Left cardiac atrium (tissue), 4 donors: ENCODE measurements around the gene SFRP5. TPM values are rescaled to one million over a fixed set of nuclear protein-coding genes. Genes with fewer than 3 reads are reported as not detected.

ENCODE experiments used
- ATAC-seq, 2 donors: fragments of 200-7000 bp; cut with Tn5 transposase; one replicate each; pipeline ENCODE4 v1.9.1; 2020; ENCODE audit warnings: mild to moderate bottlenecking in 2 of 2, moderate library complexity in 2 of 2
- DNase-seq: peaks from one replicate; pipeline ENCODE4 v3.0.0-alpha.2; 2020
- intact Hi-C, 2 donors: fragments of 100-400 bp; cut with DNase I; formaldehyde crosslinking; loops; one replicate each; pipeline versions ENCODE4 v1.14.1 to v1.15.1; 2022 to 2023
- total RNA-seq, 2 donors: library from RNA; stranded (reverse); fragmentation: NEBNext Ultra II Directional; extraction: Animal tissue kit (Norgen Biotek cat#: 25700); gene quantifications; one replicate each; pipeline ENCODE4 v1.2.1, GENCODE V29; 2021
- donor health status: DM: no; HTN: yes; CAD: no.
- donor health status: DM: no; HTN: yes; CAD: no; lungs with severe emphysema.
- donor health status: DM: yes; HTN: yes; CAD: no.
- donor health status: Dilated cardiomyopathy.

Gene SFRP5
- total RNA-seq, 2 donors from 2014 or later, result 38.9 to 83.6 TPM

DNA sequence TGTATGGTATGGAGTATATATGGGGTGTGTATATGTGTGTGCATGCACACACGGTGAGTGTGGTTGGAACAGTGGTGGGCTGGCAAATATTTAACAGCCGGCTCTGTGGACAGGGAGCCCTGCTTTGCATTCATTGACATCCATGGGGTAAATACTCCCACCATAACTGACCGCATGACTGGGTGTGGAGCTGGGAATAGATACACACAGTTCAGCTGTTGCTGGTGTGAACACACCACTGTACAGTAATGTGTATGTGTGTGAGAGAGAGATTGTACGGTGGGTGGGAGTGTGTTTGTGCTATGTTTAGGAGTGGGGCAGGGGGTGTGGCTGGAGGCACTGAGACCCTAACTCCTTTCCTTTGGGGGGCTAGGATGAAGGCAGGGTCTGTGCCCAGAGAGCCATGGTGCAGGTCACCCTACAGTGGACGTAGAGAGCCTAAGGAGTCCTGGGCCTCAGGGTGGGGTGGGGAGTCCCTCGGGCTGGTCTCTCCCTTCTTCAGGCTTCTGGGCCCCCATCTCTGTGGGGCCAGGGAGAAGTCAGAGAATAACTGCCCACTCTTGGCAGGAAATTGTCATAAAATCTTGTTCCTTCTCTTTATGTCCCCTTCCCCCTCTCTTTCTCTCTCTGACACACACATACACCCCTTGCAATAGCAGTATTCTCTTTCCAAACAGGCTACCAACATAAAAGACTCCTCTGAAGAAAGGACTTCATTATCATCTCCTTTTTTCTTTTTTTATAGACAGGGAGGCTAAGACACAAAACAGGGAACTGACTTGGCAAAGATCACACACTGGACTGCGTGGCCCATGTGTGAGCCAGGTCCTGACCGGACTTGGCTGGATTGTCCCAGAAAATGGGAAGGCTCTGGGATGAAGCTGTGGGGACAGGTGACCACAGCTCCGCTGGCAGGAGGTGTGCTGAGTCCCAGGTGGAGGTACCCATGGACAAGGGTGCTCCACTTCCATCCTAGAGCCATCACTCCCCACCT is 3.2 kb downstream of the SFRP5 start:
- intact Hi-C loops, result no loop called here
- no peak for DNase-seq
- no peak for ATAC-seq

DNA sequence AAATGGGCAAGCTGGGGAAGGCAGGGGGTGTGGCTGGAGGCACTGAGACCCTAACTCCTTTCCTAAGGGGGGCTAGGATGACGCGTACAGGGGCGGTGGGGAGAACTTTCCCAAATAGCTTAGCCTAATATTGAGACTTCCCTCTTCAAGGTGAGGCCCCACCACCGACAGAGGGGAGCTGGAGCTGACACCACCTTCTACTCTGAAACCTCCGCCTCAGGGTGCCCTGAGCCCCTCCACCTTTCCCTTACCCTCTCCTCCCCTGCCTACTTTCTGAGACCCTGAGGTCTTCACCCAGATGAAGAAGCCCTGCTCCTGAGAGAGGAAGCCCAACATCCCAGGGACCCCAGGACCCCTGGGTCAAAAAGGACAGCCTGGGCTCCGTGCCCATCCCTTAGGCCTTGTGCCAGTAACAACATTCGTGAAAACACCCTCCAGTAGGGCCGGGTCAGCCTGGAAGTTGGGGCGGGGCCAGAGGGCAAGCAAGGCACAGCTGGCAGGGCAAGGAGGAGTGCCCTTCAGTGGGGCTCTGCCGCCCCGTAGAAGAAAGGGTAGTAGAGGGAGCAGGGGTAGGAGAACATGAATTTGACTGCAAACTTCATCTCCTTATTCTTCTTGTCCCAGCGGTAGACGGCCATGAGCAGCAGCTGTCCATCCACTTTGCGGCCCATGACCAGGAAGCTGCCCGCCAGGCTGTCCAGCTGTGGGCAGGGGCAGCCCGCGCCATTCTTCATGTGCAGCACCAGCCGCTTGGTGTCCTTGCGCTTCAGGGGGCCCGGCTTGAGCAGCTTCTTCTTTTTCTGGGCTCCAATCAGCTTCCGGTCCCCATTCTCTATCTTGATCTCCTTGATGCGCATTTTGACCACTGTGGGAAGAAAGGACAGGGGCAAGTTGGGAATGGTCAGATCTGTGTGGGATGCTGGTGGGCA is 4.5 kb downstream of the SFRP5 start:
- intact Hi-C loops, result no loop called here
- ATAC-seq, result no peak
- DNase-seq, result no peak

DNA sequence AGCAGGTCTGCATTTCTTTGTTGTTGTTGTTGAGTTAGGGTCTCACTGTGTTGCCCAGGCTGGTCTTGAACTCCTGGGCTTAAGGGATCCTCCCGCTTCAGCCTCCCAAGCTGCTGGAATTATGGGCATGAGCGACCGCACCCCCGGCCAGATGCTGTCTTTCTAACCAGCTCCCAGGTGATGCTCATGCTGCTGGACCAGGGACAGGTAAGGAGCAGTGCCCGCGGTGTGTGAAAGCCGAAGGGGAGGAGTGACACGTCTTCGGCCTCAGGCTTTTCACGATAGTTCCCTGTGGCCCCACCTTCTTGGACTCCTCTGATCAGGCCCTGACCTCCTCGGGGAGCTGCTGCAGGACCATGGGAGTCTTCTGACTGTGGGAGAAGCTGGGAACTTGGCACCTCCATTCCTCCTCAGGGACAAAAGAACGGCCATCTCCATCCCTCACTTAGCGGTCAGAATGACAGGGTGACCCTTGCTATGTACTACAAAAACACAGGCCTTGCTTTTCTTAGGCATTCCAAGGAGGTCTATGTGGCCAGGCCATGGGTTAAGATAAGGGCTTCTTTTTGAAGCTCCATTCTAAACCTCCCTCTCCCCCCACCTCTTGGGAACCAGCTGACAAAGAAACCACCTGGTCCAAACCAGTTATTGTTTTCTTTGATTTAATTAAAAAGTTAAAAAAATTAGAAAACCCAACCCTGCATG is 5.5 kb downstream of the SFRP5 start:
- ATAC-seq, result no peak
- intact Hi-C loops, result no loop called here

DNA sequence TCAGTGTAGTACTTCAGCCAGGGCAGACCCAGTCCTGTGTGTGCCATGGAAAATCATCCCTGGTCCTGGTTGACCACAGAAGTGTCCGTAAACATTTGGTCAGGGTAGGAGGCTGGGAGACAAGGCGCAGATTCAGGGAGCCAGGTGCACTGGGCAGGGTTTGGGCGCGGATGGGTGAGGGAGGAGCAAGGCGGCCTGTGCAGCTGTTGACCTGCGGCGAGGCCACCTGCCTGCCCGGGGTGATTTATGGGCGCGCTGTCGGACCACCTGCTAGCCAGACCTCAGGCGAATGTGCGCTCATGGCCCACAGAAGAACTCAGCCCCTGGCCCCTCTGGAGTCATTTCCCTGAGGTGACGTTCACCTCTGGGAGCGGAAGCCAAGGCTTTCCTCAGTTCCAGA is 6.6 kb downstream of the SFRP5 start:
- intact Hi-C loops, result no loop called here
- DNase-seq (no peak), ATAC-seq (peak in 1 of 2 donors; percentile 4)

More for the DNA sequence above, 5.5 kb downstream of the SFRP5 start:
- DNase-seq, result no peak

DNA sequence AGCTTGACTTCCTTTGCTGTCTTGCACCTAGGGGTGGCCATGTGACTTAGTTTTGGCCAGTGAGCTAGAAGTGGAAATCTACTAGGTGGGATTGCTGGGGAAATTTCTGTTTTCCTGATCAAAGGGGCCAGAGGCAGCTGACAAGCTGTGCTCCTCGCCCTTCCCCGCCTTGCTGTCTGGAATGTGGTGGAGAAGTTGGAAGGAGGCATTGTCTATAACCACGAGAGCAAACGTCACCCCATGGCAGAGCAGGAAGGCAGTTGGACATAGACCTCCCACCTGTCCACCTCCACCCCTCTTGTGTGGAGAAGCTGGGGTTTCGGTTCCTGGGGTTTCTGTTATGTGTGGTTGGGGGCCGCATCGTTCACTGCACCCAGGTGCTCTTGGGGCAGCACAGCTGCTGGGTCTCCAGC is 7.3 kb downstream of the SFRP5 start:
- intact Hi-C loops, result no loop called here
- ATAC-seq (peak in 1 of 2 donors; percentile 6), DNase-seq (no peak)

DNA sequence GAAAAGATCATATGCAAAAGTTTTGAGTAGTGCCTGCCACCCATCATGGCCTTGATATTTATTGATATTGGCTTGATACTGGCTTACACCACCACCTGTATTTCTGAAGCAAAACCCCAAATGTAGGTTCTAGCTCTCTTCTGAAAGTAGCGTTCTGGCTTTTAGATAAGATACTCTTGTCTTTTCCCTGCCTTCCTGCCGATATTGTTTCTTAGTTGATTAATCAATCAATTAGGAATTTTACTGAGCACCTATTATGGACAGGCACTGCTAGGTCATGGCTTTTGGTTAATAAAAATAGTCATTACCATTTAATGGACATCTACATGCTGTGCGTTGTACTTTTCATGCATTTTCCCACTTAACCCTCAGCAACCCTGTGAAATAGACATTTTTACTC is 7.9 kb downstream of the SFRP5 start:
- ATAC-seq (no peak), DNase-seq (no peak)
- intact Hi-C loops, result no loop called here

DNA sequence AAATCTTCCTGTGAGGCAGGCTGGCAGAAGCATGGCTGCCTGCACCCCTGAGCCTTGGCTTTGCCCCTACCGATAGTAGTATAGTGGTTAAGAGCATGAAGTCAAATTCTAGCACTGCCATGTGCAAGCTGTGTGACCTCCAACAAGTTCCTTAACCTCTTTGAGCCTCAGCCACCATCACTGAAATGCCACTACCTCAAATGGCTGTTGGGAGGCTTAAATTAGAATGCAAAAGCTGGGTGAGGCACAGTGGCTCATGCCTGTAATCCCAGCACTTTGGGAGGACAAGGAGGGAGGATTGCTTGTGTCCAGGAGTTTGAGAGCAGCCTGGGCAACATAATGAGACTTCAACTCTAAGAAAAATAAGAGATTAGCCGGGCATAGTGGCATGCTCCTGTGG is 8.4 kb downstream of the SFRP5 start:
- intact Hi-C loops, result no loop called here
- DNase-seq (no peak), ATAC-seq (peak; percentile 5 to 12)

DNA sequence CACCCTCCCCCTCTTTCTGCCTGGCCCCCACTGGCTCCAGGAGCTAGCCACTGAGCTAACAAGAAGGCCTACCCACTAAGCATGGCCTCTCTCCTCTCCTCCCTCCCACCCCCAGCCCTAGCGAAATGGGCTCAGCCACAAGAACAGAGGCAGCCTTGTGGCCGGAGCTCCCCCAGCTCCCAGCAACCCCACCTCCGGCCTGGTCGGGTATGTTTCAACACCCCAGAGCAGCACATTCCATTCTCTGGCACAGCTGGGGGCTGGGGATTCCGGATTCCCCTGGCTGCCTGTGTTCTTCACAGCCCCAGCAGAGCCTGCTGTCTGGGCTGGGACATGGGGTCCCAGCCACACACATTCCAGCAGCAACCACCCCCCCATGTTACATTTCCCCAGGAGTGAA is 9.0 kb downstream of the SFRP5 start:
- intact Hi-C loops, result no loop called here
- DNase-seq (peak; percentile 45), ATAC-seq (peak; percentile 17 to 58)

DNA sequence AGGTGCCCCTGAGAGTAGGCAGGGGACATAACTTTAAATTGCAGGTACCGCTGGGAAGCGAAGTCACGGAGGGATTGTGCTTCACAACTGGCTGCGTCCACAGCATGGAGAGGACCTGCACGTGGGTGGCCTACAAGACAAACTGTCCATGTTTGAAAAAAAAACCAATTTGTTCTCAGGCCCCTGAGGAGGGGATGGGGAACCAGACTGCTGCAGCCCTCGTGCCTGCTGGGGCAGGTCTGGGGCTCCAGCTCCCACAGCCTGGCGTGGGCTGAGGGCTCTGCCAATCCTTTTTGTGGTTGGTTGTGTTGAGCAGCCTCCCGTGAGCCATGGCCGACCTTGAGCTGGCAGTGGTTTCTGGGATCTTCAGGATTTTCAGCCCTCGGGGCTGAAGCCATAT is 9.7 kb downstream of the SFRP5 start:
- no peak for ATAC-seq
- DNase-seq, result no peak
- intact Hi-C loops, result no loop called here

DNA sequence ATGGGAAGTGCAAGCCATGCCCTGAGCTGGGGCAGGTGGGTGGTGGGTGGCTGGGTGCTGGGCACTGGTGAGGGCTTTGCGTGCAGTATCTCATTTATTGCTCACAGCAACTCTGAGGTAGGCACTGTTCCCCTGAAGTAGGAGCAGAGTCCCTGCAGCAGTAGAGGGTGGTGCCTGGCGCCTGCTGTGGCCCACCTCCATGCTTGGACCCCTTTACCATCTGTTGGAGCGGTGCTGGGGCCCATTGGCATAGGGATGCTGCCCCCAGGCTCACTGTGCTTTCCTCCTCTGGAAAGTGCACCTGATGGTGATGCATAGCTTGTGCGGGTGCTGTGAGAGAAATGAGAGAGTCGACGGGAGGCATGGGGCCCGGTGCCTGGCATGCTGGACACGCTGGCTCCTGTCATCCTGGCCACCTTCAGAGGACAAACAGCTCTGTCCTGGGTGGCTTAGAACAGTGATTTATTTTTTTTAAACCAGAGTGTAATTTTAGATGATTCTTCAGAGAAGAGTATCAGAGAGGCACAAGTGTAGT is 10.4 kb downstream of the SFRP5 start:
- DNase-seq, result no peak
- intact Hi-C loops, result no loop called here
- ATAC-seq, result no peak

DNA sequence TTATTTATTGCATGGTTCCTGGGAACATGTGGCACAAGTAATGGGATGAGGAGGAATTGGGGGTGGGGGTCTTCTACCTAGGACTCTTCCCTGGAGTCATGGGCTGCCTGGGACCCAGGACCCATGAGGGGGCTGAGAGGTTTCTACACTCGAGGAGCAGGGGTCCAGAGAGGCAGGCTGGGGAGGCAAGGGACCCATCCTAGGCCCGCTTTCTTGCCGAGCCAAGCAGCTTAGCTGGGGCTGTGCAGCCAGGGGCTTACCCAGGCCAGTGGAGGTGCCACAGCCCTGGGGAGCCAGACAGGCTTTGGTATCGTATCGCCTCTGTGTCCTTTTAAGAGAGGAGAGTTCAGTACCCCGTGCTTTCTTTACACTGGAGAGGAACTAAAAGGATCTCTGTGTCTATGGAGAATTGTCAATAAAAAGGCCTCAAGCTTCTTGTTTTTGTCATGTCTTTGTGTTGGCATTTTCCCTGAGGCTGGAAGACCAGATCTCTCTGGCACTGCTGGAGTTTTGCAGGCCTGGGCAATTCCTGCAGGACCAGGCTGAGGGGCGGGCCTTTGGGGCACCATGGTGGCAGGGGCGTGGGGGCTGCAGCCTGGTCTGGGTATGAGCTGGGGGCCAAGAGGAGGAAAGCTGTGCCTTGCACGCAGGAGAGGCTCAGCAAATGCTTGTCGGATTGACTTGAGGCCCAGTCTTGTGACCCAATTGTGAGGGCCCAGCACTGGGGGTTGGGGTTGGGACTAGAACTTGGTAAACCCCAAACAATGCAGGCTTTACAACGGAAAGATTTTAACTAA is 11.1 kb downstream of the SFRP5 start:
- DNase-seq, result no peak
- intact Hi-C loops, result no loop called here
- no peak for ATAC-seq

DNA sequence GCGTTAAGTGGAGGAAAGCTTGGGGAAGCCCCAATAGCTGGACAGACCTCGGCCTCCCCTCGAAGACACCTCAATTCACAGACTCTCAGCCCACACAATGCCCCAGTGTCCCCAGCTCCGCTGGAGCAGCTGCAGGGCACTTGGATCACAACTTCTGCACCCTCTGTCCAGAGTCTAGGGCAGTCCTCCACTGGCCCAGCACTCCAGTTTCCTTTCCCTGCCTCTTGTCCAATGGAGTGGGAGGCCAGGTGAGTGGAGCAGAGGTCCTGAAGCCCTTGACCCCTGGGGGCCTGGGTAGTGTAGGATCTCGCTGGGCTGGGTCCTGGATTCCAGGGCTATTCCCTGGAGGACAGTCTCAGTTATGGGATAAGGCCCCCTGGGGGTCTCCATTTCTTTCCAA is 11.9 kb downstream of the SFRP5 start:
- no peak for ATAC-seq
- no peak for DNase-seq
- intact Hi-C loops, result loop anchor here (2.0 to 10.0 kb wide), 3 partner anchors 32 to 111 kb away; no protein-coding TSS in a partner anchor

DNA sequence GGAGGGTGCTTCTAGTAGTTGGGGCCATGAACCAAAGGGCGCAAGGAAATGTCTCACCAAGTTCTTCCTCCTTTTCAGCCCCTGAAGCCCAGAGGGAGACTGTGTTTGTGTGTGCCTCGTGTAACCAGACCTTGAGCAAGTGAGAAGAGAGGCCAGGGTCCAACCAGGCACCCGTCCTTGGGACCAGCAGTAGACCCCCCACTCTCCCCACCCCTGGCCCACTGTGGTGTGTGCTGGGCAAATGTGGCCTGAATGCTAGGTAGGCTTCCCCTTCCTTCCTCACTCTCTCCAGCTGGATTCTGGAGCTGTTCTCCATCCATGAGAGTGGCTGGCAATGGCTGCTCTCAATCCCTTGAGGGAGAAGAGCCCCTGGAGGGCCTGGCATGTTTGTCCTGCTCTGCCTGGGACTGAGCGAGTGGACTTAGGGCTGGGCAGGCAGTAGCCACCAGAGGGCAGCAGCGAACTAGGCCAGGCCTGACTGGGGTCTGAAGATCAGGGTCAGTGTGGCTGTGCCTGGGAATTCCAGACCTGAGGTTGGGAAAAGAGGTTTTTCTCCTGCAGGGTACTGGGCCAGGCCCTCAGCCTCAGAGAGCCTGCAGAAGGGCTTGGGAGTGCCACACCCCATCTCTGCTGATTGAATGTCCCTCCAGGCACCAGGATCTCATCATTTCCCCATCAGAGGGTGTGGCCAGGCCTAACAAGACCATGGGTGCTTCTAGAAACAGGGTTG is 12.5 kb downstream of the SFRP5 start:
- DNase-seq (peak; percentile 77), ATAC-seq (peak; percentile 67 to 76)
- intact Hi-C loops, result loop anchor here (2.0 to 10.0 kb wide), 3 partner anchors 33 to 111 kb away; no protein-coding TSS in a partner anchor

DNA sequence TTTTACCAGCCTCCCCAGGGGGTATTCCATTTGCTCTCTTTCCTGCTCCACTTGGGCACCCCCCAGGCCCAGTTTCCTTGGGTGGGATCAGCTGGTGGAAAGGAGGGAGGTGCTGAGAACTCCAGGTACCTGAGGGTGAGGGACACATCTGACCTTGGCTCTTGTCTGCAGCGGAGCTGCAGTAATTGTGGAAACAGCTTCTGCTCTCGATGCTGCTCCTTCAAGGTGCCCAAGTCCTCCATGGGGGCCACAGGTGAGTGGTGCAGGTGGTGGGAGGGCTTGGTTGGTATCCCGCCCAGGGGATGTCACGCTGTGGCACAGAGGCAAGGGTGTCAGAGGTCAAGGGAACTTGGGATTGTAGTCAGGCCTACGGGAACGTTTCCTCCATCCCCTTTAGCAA is 14.3 kb downstream of the SFRP5 start:
- no peak for DNase-seq
- ATAC-seq, result no peak
- intact Hi-C loops, result loop anchor here (5.0 to 10.0 kb wide), 2 partner anchors 35 to 107 kb away; no protein-coding TSS in a partner anchor

DNA sequence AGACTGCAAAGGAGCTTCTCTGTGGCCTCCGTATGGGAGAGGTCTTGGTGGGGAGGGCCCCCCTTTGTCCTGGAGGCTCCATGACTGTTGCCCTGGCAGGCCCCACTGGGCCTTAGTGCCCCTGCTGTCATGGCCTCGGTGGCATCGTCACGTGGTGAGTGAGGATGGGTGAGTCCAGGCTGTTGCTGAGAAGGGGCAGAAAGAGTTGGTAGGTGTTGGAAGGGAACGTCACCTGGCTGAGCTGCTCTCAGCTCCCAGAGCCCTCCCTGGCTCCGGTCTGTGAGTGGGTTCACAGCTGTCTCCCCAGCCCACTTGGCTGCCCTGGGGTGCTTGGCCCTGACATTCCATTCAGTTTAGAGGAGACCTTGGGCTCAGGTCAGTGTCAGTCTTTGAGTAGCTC is 16.1 kb downstream of the SFRP5 start:
- DNase-seq, result no peak
- intact Hi-C loops, result loop anchor here (5.0 to 10.0 kb wide), 2 partner anchors 37 to 109 kb away; no protein-coding TSS in a partner anchor
- no peak for ATAC-seq

DNA sequence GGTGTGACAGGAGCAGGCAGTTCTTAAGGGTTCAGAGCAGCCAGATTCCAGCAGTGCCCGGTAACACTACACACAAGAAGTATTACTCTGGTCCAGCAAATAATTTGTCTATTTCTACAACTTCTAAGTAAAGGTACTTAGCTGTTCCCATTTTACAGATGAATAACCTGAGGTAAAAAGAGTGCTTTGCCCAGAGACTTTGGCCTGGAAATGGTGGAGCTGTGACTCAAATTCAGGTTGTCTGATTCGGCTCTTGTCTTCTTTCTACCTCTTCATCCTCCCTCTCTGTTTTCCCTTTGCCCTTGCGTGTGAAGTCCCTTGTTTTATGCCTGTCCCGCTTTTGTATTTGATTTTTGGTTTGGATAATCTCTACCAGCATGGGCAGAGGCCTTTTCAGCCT is 17.1 kb downstream of the SFRP5 start:
- no peak for ATAC-seq
- intact Hi-C loops, result loop anchor here (5.0 to 10.0 kb wide), 2 partner anchors 38 to 110 kb away; no protein-coding TSS in a partner anchor

DNA sequence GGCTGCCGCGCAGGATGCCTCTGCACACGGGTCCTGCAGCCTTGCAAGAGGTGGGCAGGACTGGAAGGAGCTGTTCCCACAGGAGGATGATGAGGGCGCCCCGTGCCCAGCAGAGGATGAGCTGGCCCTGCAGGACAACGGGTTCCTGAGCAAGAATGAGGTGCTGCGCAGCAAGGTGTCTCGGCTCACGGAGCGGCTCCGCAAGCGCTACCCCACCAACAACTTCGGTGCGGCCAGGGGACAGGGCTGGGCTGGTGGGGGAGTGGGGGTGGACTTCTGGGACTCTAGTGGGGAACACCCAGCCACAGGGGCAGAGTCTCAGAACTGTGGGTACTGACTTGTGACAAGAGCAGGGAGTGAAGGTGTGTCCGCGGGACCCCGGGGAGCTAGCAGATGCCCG is 18.8 kb downstream of the SFRP5 start:
- no peak for ATAC-seq
- no peak for DNase-seq
- intact Hi-C loops, result loop anchor here in 1 of 2 donors (10.0 kb wide), 1 partner anchor 112 kb away; no protein-coding TSS in a partner anchor

More for the DNA sequence above, 17.1 kb downstream of the SFRP5 start:
- DNase-seq, result no peak
